Chondrocyte (in vitro differentiated cells): ENCODE results near the gene CEP162. TPM values are rescaled to one million over a fixed set of nuclear protein-coding genes. Genes with fewer than 3 reads are reported as not detected.

Experiments used
- DNase-seq: peaks from one replicate; pipeline ENCODE4 v3.0.0; 2021; ENCODE audit warnings: mixed read lengths, low spot score
- H3K27ac Mint-ChIP-seq: one replicate; pipeline ENCODE4 v1.8.0; 2021; ENCODE audit warnings: mild to moderate bottlenecking, moderate library complexity, mixed read lengths; ENCODE audit not compliant: unreplicated experiment
- H3K27me3 Mint-ChIP-seq: 2 replicates; pipeline ENCODE4 v1.8.0; 2021; ENCODE audit warnings: low read depth, mixed read lengths
- H3K36me3 Mint-ChIP-seq: 2 replicates; pipeline ENCODE4 v1.8.0; 2021; ENCODE audit warnings: low read depth, mixed read lengths
- H3K4me1 Mint-ChIP-seq: 2 replicates; pipeline ENCODE4 v1.8.0; 2021; ENCODE audit warnings: low read depth, mild to moderate bottlenecking, mixed read lengths
- H3K4me3 Mint-ChIP-seq: one replicate; pipeline ENCODE4 v1.8.0; 2021; ENCODE audit warnings: mild to moderate bottlenecking, moderate library complexity, mixed read lengths; ENCODE audit not compliant: unreplicated experiment
- H3K9me3 Mint-ChIP-seq: 2 replicates; pipeline ENCODE4 v1.8.0; 2021; ENCODE audit warnings: low read depth, mixed read lengths
- CTCF ChIP-seq: fragments of 200-600 bp; sonication (generic); IDR thresholded peaks from 2 replicates; pipeline ENCODE4 v1.5.0; 2021; ENCODE audit warnings: antibody characterized with exemption, mild to moderate bottlenecking, moderate library complexity
- total RNA-seq: library from RNA; stranded (reverse); gene quantifications from 3 replicates; pipeline ENCODE4 v1.2.1, GENCODE V29; 2021

CEP162 gene
- total RNA-seq, 1 donor from 2014 or later: 5.1 TPM

- Mint-ChIP-seq H3K36me3 (peaks cover 11% of the 10 kb centered on the region), H3K4me3 (no peak overlapping the region), H3K9me3 (peaks cover 7% of the 10 kb centered on the region), H3K4me1 (peaks cover 8% of the 10 kb centered on the region), H3K27ac (no peak overlapping the region), H3K27me3 (no peaks in the 10 kb centered on the region)
- no peak for TF ChIP-seq CTCF
- no peak for DNase-seq
Measured at GRCh38 chr6:84095156-84095555, 132.3 kb downstream of the CEP162 start.

- Mint-ChIP-seq H3K27me3 (no peaks in the 10 kb centered on the region), H3K9me3 (peaks cover 7% of the 10 kb centered on the region), H3K27ac (no peak overlapping the region), H3K4me1 (peaks cover 8% of the 10 kb centered on the region), H3K36me3 (peaks cover 17% of the 10 kb centered on the region), H3K4me3 (no peak overlapping the region)
- no peak for TF ChIP-seq CTCF
- DNase-seq: no peak
Measured at GRCh38 chr6:84093441-84094435, 133.7 kb downstream of the CEP162 start.

- Mint-ChIP-seq H3K36me3 (peaks cover 25% of the 10 kb centered on the region), H3K27ac (no peak overlapping the region), H3K9me3 (peaks cover 7% of the 10 kb centered on the region), H3K4me1 (peaks cover 8% of the 10 kb centered on the region), H3K4me3 (no peak overlapping the region), H3K27me3 (peaks cover 3% of the 10 kb centered on the region)
- TF ChIP-seq CTCF: no peak
- no peak for DNase-seq
Measured at GRCh38 chr6:84089552-84089951, 137.9 kb downstream of the CEP162 start.

- TF ChIP-seq CTCF: no peak
- no peak for DNase-seq
- Mint-ChIP-seq H3K4me1 (peaks cover 8% of the 10 kb centered on the region), H3K36me3 (peaks cover 22% of the 10 kb centered on the region), H3K9me3 (peaks cover 7% of the 10 kb centered on the region), H3K4me3 (no peak overlapping the region), H3K27ac (no peak overlapping the region), H3K27me3 (peaks cover 3% of the 10 kb centered on the region)
Measured at GRCh38 chr6:84089081-84089480, 138.4 kb downstream of the CEP162 start.

- Mint-ChIP-seq H3K9me3 (no peaks in the 10 kb centered on the region), H3K27me3 (peaks cover 5% of the 10 kb centered on the region), H3K27ac (no peak overlapping the region), H3K4me1 (no peaks in the 10 kb centered on the region), H3K36me3 (peaks cover 19% of the 10 kb centered on the region), H3K4me3 (no peak overlapping the region)
- TF ChIP-seq CTCF: no peak
- DNase-seq: no peak
Measured at GRCh38 chr6:84086545-84087429, 140.7 kb downstream of the CEP162 start.
